ENCODE measurements around the gene CREB5. TPM values are rescaled to one million over a fixed set of nuclear protein-coding genes. Genes with fewer than 3 reads are reported as not detected.

The CREB5 gene
- total and polyA plus RNA-seq, 2 donors (not counting 3 experiments of a cell fraction or from before 2014, with no cell fraction given) = 19.6 to 28.4 TPM

- CTCF ChIA-PET = interaction anchor here (2.3 kb wide), 1 partner anchor 9 kb away, joined by 5 read pairs; no protein-coding TSS in a partner anchor
- dilution Hi-C loops (cut with MboI; ENCODE audit: extremely low pct_ligation_motif_present, low sequenced_read_pairs) = no loop called here
Observed at GRCh38 chr7:28618383-28618782, 206.1 kb downstream of the CREB5 start.

GRCh38 chr7:28619256-28619655 lies 206.9 kb downstream of the CREB5 start:
- POLR2A ChIA-PET = no interaction called here
- Histone ChIP-seq H3K4me2 (ENCODE audit: insufficient read depth, low read length) (no peak overlapping the region), H3K79me2 (ENCODE audit: control insufficient read depth, insufficient read depth, low read length) (no peaks in the 10 kb centered on the region), H3K9me3 (replicated peaks; ENCODE audit: control insufficient read depth, insufficient read depth, low read length) (no peaks in the 10 kb centered on the region), H3K9ac (replicated peaks; ENCODE audit: extremely low read depth, insufficient read depth, low read length) (no peak overlapping the region), H3K9me1 (replicated peaks; ENCODE audit: control insufficient read depth, extremely low read depth, insufficient read depth, low read length) (no peaks in the 10 kb centered on the region), H3K4me3 (replicated peaks in 1 of 3; ENCODE audit: insufficient read depth in 1 of 3, low read depth in 1 of 3, low read length in 3 of 3) (no peak overlapping the region), H3K36me3 (ENCODE audit: control insufficient read depth in 2 of 2, extremely low read depth in 1 of 2, insufficient read depth in 2 of 2, low read length in 2 of 2) (no peaks in the 10 kb centered on the region), H4K20me1 (replicated peaks; ENCODE audit: control insufficient read depth, extremely low read depth, insufficient read depth, low read length) (no peaks in the 10 kb centered on the region), H3K27ac (ENCODE audit: insufficient read depth, low read depth, low read length) (no peak overlapping the region), H3K27me3 (ENCODE audit: control insufficient read depth in 2 of 2, insufficient read depth in 2 of 2, low read length in 2 of 2) (no peaks in the 10 kb centered on the region), H2AFZ (ENCODE audit: low read depth, low read length) (no peak overlapping the region), H3K4me1 (ENCODE audit: control insufficient read depth, extremely low read depth, insufficient read depth, low read length) (no peaks in the 10 kb centered on the region)
- no TSS peak for BruUV-seq (replicated peaks)
- TF ChIP-seq FOS (IDR thresholded peaks at IDR 0.05; ENCODE audit: borderline replicate concordance, insufficient read depth, low read length) (no peak), JUN (IDR thresholded peaks at IDR 0.05; ENCODE audit: borderline replicate concordance, insufficient read depth, insufficient read length, low read depth) (no peak), EZH2 (IDR thresholded peaks at IDR 0.05; ENCODE audit: borderline replicate concordance, low read depth, low read length, severe bottlenecking) (no peak), POLR2A (IDR thresholded peaks at IDR 0.05; ENCODE audit: low read depth, low read length) (no peak), MAX (IDR thresholded peaks at IDR 0.05; ENCODE audit: insufficient read depth, insufficient read length) (no peak), POLR2AphosphoS5 (IDR thresholded peaks at IDR 0.05; ENCODE audit: insufficient read depth, low read depth, low read length) (no peak), MYC (IDR thresholded peaks at IDR 0.05; ENCODE audit: low read depth, low read length) (no peak), GATA2 (IDR thresholded peaks at IDR 0.05; ENCODE audit: insufficient read depth, insufficient read length, low read depth, low read length) (no peak), CTCF (IDR thresholded peaks at IDR 0.05; ENCODE audit: extremely low read depth in 1 of 2, insufficient read depth in 1 of 2, low read depth in 1 of 2, low read length in 2 of 2) (no peak)
- FAIRE-seq (peak; percentile 4), DNase-seq (ENCODE audit: low read depth, low spot score) (no peak)
- dilution Hi-C loops (cut with MboI; ENCODE audit: extremely low pct_ligation_motif_present, low sequenced_read_pairs) = no loop called here
- intact Hi-C loops (cut with micrococcal nuclease) = no loop called here
- CTCF ChIA-PET = interaction anchor here (2.3 kb wide), 1 partner anchor 10 kb away, joined by 5 read pairs; no protein-coding TSS in a partner anchor

More at GRCh38 chr7:28618383-28618782, 206.1 kb downstream of the CREB5 start:
- Histone ChIP-seq H3K9me1 (replicated peaks; ENCODE audit: control insufficient read depth, extremely low read depth, insufficient read depth, low read length) (no peaks in the 10 kb centered on the region), H3K4me3 (replicated peaks in 1 of 3; ENCODE audit: insufficient read depth in 1 of 3, low read depth in 1 of 3, low read length in 3 of 3) (no peak overlapping the region), H3K79me2 (ENCODE audit: control insufficient read depth, insufficient read depth, low read length) (no peaks in the 10 kb centered on the region), H3K9me3 (replicated peaks; ENCODE audit: control insufficient read depth, insufficient read depth, low read length) (no peaks in the 10 kb centered on the region), H3K36me3 (ENCODE audit: control insufficient read depth in 2 of 2, extremely low read depth in 1 of 2, insufficient read depth in 2 of 2, low read length in 2 of 2) (no peaks in the 10 kb centered on the region), H3K9ac (replicated peaks; ENCODE audit: extremely low read depth, insufficient read depth, low read length) (no peak overlapping the region), H2AFZ (ENCODE audit: low read depth, low read length) (no peak overlapping the region), H4K20me1 (replicated peaks; ENCODE audit: control insufficient read depth, extremely low read depth, insufficient read depth, low read length) (no peaks in the 10 kb centered on the region), H3K4me1 (ENCODE audit: control insufficient read depth, extremely low read depth, insufficient read depth, low read length) (no peaks in the 10 kb centered on the region), H3K27ac (ENCODE audit: insufficient read depth, low read depth, low read length) (no peak overlapping the region), H3K27me3 (ENCODE audit: control insufficient read depth in 2 of 2, insufficient read depth in 2 of 2, low read length in 2 of 2) (no peaks in the 10 kb centered on the region), H3K4me2 (ENCODE audit: insufficient read depth, low read length) (no peak overlapping the region)
- POLR2A ChIA-PET = no interaction called here
- DNase-seq (ENCODE audit: low read depth, low spot score) (peak; percentile 30), FAIRE-seq (no peak)
- intact Hi-C loops (cut with micrococcal nuclease) = no loop called here
- no TSS peak for BruUV-seq (replicated peaks)
- no peak for TF ChIP-seq FOS (IDR thresholded peaks at IDR 0.05; ENCODE audit: borderline replicate concordance, insufficient read depth, low read length)

Data from endothelial cell of umbilical vein (primary cell).